H1 (cell line): Measurements from ENCODE around the gene DENND1A. TPM values are rescaled to one million over a fixed set of nuclear protein-coding genes. Genes with fewer than 3 reads are reported as not detected.

ENCODE experiments used
- CTCF ChIA-PET: fragments of 300-600 bp; sonication (Branson Sonifier 250); formaldehyde crosslinking; loops from one replicate; lab custom pipeline; 2021; ENCODE audit not compliant: partially characterized antibody; lab: Charles Lee
- POLR2A ChIA-PET: fragments of 300-600 bp; sonication (Branson Sonifier 250); formaldehyde crosslinking; loops from one replicate; lab custom pipeline; 2021; ENCODE audit warnings: inconsistent platforms; ENCODE audit not compliant: partially characterized antibody; lab: Charles Lee
- DNase-seq, 2 experiments: peaks; one replicate each; pipeline versions ENCODE4 v3.0.0 to v3.0.0-alpha.2; 2010 to 2022; ENCODE audit warnings: low spot score in 2 of 2, low read depth in 1 of 2, mixed read lengths in 1 of 2
- FAIRE-seq: peaks from 2 replicates; lab custom pipeline; 2011; peaks lifted over from hg19 to GRCh38; lab: Jason Lieb, UNC
- H2AFZ ChIP-seq: 2 replicates; pipeline ENCODE4 v1.8.1; 2012; ENCODE audit warnings: low read length, inconsistent platforms
- H2AK5ac ChIP-seq: 2 replicates; pipeline ENCODE4 v1.6.1; 2013; ENCODE audit warnings: low read depth, low read length
- H2BK120ac ChIP-seq: replicated peaks from 2 replicates; pipeline ENCODE3; 2013; ENCODE audit warnings: low read depth, low read length, inconsistent platforms
- H2BK12ac ChIP-seq: 2 replicates; pipeline ENCODE4 v1.6.1; 2013; ENCODE audit warnings: low read depth, low read length
- H2BK15ac ChIP-seq: 2 replicates; pipeline ENCODE4 v1.6.1; 2013; ENCODE audit warnings: low read length
- H2BK20ac ChIP-seq: 2 replicates; pipeline ENCODE4 v1.6.1; 2013; ENCODE audit warnings: low read length
- H2BK5ac ChIP-seq: 2 replicates; pipeline ENCODE4 v1.6.1; 2013; ENCODE audit warnings: low read depth, low read length
- H3K14ac ChIP-seq: 2 replicates; pipeline ENCODE4 v1.6.1; 2013; ENCODE audit warnings: inconsistent platforms; ENCODE audit not compliant: insufficient read length
- H3K18ac ChIP-seq: 2 replicates; pipeline ENCODE4 v1.6.1; 2013; ENCODE audit warnings: low read length; ENCODE audit errors: extremely low read depth
- H3K23ac ChIP-seq: 2 replicates; pipeline ENCODE4 v1.6.1; 2013; ENCODE audit warnings: inconsistent platforms; ENCODE audit not compliant: insufficient read length
- H3K23me2 ChIP-seq: 2 replicates; pipeline ENCODE4 v1.6.1; 2013; ENCODE audit warnings: low read depth, low read length
- H3K27ac ChIP-seq: 2 replicates; pipeline ENCODE4 v1.6.1; 2011; ENCODE audit warnings: low read depth, low read length, inconsistent platforms
- H3K27me3 ChIP-seq, 4 experiments: replicated peaks in 1 of 4; 1 replicate in 1 of 4; 2 replicates in 3 of 4; pipeline versions ENCODE4 v1.6.1 to v1.8.1; 2011 to 2013; ENCODE audit warnings: low read length in 3 of 4, mild to moderate bottlenecking in 3 of 4, inconsistent platforms in 2 of 4, mixed read lengths in 2 of 4, moderate library complexity in 1 of 4; ENCODE audit not compliant: control insufficient read depth in 3 of 4, insufficient read depth in 3 of 4; ENCODE audit errors: extremely low read depth in 1 of 4
- H3K36me3 ChIP-seq, 4 experiments: 2 replicates each; pipeline versions ENCODE4 v1.6.1 to v1.8.1; 2011 to 2013; ENCODE audit warnings: mild to moderate bottlenecking in 4 of 4, low read length in 3 of 4, moderate library complexity in 2 of 4, control low read depth in 1 of 4, inconsistent platforms in 1 of 4; ENCODE audit not compliant: insufficient read depth in 4 of 4, control insufficient read depth in 2 of 4
- H3K4ac ChIP-seq: replicated peaks from 2 replicates; pipeline ENCODE3; 2013; ENCODE audit warnings: low read length, low read depth, mixed read lengths, inconsistent platforms; ENCODE audit not compliant: insufficient read length
- H3K4me1 ChIP-seq, 4 experiments: replicated peaks in 1 of 4; 1 replicate in 1 of 4; 2 replicates in 3 of 4; pipeline versions ENCODE4 v1.6.1 to v1.8.1; 2011 to 2013; ENCODE audit warnings: low read length in 3 of 4, inconsistent platforms in 2 of 4, mixed read lengths in 1 of 4; ENCODE audit not compliant: insufficient read depth in 4 of 4, control insufficient read depth in 3 of 4
- H3K4me2 ChIP-seq, 2 experiments: 2 replicates each; pipeline versions ENCODE4 v1.6.1 to v1.8.1; 2011 to 2013; ENCODE audit warnings: low read depth in 2 of 2, low read length in 2 of 2, control low read depth in 1 of 2, inconsistent platforms in 1 of 2, mild to moderate bottlenecking in 1 of 2; ENCODE audit not compliant: insufficient read depth in 1 of 2
- H3K4me3 ChIP-seq, 4 experiments: fragments of 200-600, 300-600 bp in 1 of 4; sonication (generic), shearing (Covaris generic), sonication (Bioruptor Twin) in 1 of 4; 2 replicates each; pipeline versions ENCODE4 v1.5.1 to v1.8.1; 2011 to 2016; ENCODE audit warnings: low read length in 4 of 4, low read depth in 3 of 4, control low read depth in 2 of 4, inconsistent platforms in 2 of 4, mild to moderate bottlenecking in 2 of 4, mixed read lengths in 1 of 4, moderate library complexity in 1 of 4; ENCODE audit not compliant: insufficient read depth in 2 of 4; ENCODE audit errors: extremely low read depth in 1 of 4
- H3K56ac ChIP-seq: replicated peaks from 2 replicates; pipeline ENCODE3; 2013; ENCODE audit warnings: low read depth, mild to moderate bottlenecking, mixed read lengths, low read length, inconsistent platforms; ENCODE audit not compliant: insufficient read length
- H3K79me1 ChIP-seq: 2 replicates; pipeline ENCODE4 v1.6.1; 2013; ENCODE audit warnings: low read depth, low read length, control low read depth
- H3K79me2 ChIP-seq, 2 experiments: 2 replicates each; pipeline versions ENCODE4 v1.6.1 to v1.8.1; 2012 to 2013; ENCODE audit warnings: low read length in 2 of 2, mild to moderate bottlenecking in 2 of 2, inconsistent platforms in 1 of 2; ENCODE audit not compliant: insufficient read depth in 2 of 2, control insufficient read depth in 1 of 2
- H3K9ac ChIP-seq, 4 experiments: replicated peaks in 1 of 4; 1 replicate in 1 of 4; 2 replicates in 3 of 4; pipeline versions ENCODE4 v1.6.1 to v1.8.1; 2011 to 2013; ENCODE audit warnings: low read depth in 3 of 4, low read length in 3 of 4, control low read depth in 2 of 4, mild to moderate bottlenecking in 2 of 4, moderate library complexity in 2 of 4, inconsistent platforms in 1 of 4; ENCODE audit errors: extremely low read depth in 1 of 4
- H3K9me3 ChIP-seq, 2 experiments: 2 replicates each; pipeline versions ENCODE4 v1.6.1 to v1.8.1; 2012 to 2013; ENCODE audit warnings: mild to moderate bottlenecking in 2 of 2, moderate library complexity in 2 of 2, control low read depth in 1 of 2, inconsistent platforms in 1 of 2, low read depth in 1 of 2, low read length in 1 of 2, mixed read lengths in 1 of 2; ENCODE audit not compliant: insufficient read depth in 2 of 2
- H4K20me1 ChIP-seq, 2 experiments: replicated peaks in 1 of 2; 2 replicates each; pipeline versions ENCODE3 to v1.8.1; 2011 to 2013; ENCODE audit warnings: inconsistent platforms in 2 of 2, low read length in 2 of 2, mild to moderate bottlenecking in 1 of 2; ENCODE audit not compliant: insufficient read depth in 2 of 2, control insufficient read depth in 1 of 2
- H4K5ac ChIP-seq: 2 replicates; pipeline ENCODE4 v1.6.1; 2013; ENCODE audit warnings: low read length, low read depth, mixed read lengths, inconsistent platforms; ENCODE audit not compliant: insufficient read length
- H4K8ac ChIP-seq: 2 replicates; pipeline ENCODE4 v1.8.0; 2013; ENCODE audit warnings: mild to moderate bottlenecking, moderate library complexity, low read length, inconsistent platforms; ENCODE audit not compliant: insufficient read depth; ENCODE audit errors: extremely low read depth
- H4K91ac ChIP-seq: replicated peaks from 2 replicates; pipeline ENCODE3; 2013; ENCODE audit warnings: low read length, mixed read lengths, inconsistent platforms; ENCODE audit not compliant: insufficient read length
- CHD2 ChIP-seq: IDR thresholded peaks from 2 replicates; pipeline ENCODE4 v1.6.1; 2012; ENCODE audit warnings: low read length, improper control_type of control experiment
- GABPA ChIP-seq: IDR thresholded peaks from 2 replicates; pipeline ENCODE4 v1.6.1; 2011; ENCODE audit warnings: mild to moderate bottlenecking, low read length, moderate library complexity, borderline replicate concordance; ENCODE audit not compliant: insufficient read depth
- HDAC6 ChIP-seq: IDR thresholded peaks from one replicate; pipeline ENCODE4 v1.7.1; 2012; ENCODE audit warnings: low read depth, mild to moderate bottlenecking, inconsistent platforms, low read length, moderate library complexity
- POLR2AphosphoS5 ChIP-seq: IDR thresholded peaks from 2 replicates; pipeline ENCODE4 v1.6.1; 2011; ENCODE audit warnings: low read depth, low read length
- RFX5 ChIP-seq: IDR thresholded peaks from 2 replicates; pipeline ENCODE4 v1.6.1; 2011; ENCODE audit warnings: low read depth, low read length, improper control_type of control experiment, borderline replicate concordance
- SAP30 ChIP-seq: fragments of 300-600 bp; sonication (generic); IDR thresholded peaks from 2 replicates; pipeline ENCODE4 v1.7.1; 2012; ENCODE audit warnings: low read length, moderate library complexity, mild to moderate bottlenecking, inconsistent platforms; ENCODE audit not compliant: insufficient read depth, insufficient replicate concordance
- WGBS, 2 experiments: shearing (Covaris generic) in 1 of 2; methylation state at CpG; one replicate each; pipeline versions ENCODE4 v1.1.6 to v1.1.7; 2013 to 2015; ENCODE audit warnings: low lambda C conversion rate in 2 of 2, mixed read lengths in 2 of 2, inconsistent platforms in 1 of 2, low coverage in 1 of 2, missing lambda C conversion rate in 1 of 2; ENCODE audit not compliant: insufficient replicate concordance in 2 of 2, insufficient coverage in 1 of 2, insufficient read length in 1 of 2; ENCODE audit errors: extremely low coverage in 1 of 2, missing lambda C conversion rate in 1 of 2; 5-methylcytosine and 5-hydroxymethylcytosine counted together
- polyA plus RNA-seq, 7 experiments: library from polyadenylated mRNA; depleted of rRNA in 3 of 7; stranded (reverse) in 5 of 7; unstranded in 2 of 7; fragments of >200 nt in 5 of 7; fragments of 200-250 nt in 2 of 7; gene quantifications; 1 replicate in 5 of 7; 2 replicates in 1 of 7; 4 replicates in 1 of 7; pipeline versions ENCODE4 v1.2.1 to v1.2.3, GENCODE V29; 2011 to 2013; ENCODE audit warnings: missing spikeins in 2 of 7, mixed read lengths in 2 of 7
- total RNA-seq: library from RNA; stranded (reverse); fragmentation: NEBNext Ultra II Directional; extraction: Animal tissue kit (Norgen Biotek cat#: 25700); gene quantifications from 2 replicates; pipeline ENCODE4 v1.2.1, GENCODE V29; 2021
- TF ChIP-seq, protein P1 (sequence below): IDR thresholded peaks from 2 replicates; pipeline ENCODE4 v1.6.1; 2012; ENCODE audit warnings: inconsistent platforms
- TF ChIP-seq, protein P2 (sequence below): IDR thresholded peaks from 2 replicates; pipeline ENCODE4 v1.6.1; 2011; ENCODE audit warnings: low read depth, mild to moderate bottlenecking, low read length; ENCODE audit not compliant: insufficient read depth

Gene DENND1A
- total and polyA plus RNA-seq, 2 of the 8 experiments (the other 6 are each of a cell fraction or from before 2014, with no cell fraction given), result 24.1 to 26.4 TPM

GRCh38 chr9:123360161-123361085, 569.5 kb downstream of the DENND1A start:
- Histone ChIP-seq H3K4me2 (peak overlapping the region; percentile 21 to 59; a peak in 3 of 4 replicates), H2BK15ac (peak overlapping the region; percentile 93), H3K56ac (no peak overlapping the region), H2BK120ac (peak overlapping the region; percentile 45), H3K4me1 (peaks cover 17 to 47% (median 37%) of the 10 kb centered on the region in 4 experiments), H3K9me3 (no peaks in the 10 kb centered on the region), H3K9ac (no peak overlapping the region), H3K4ac (peak overlapping the region; percentile 28), H3K27me3 (no peaks in the 10 kb centered on the region; a peak in 1 of 7 replicates), H3K23ac (no peak overlapping the region), H2BK5ac (0 out of 2 replicates have a peak overlapping the region, but pooled peaks have one; percentile 35), H3K4me3 (peak overlapping the region in 1 of 4 experiments; percentile 24; a peak in 1 of 8 replicates), H2BK12ac (peak overlapping the region; percentile 78; the same call in 1 of the 2 replicates), H3K79me2 (no peaks in the 10 kb centered on the region), H4K91ac (peak overlapping the region; percentile 84), H4K5ac (no peak overlapping the region), H3K14ac (no peak overlapping the region), H3K79me1 (no peaks in the 10 kb centered on the region), H2AFZ (no peak overlapping the region), H4K8ac (no peak overlapping the region; the same call in 1 of the 2 replicates), H2AK5ac (no peak overlapping the region), H3K27ac (no peak overlapping the region), H4K20me1 (peaks cover 0 to 2% of the 10 kb centered on the region in 2 experiments), H3K23me2 (peaks cover 9% of the 10 kb centered on the region), H2BK20ac (0 out of 2 replicates have a peak overlapping the region, but pooled peaks have one; percentile 34), H3K36me3 (no peaks in the 10 kb centered on the region), H3K18ac (no peak overlapping the region; the same call in 1 of the 2 replicates)
- DNase-seq, result peak; percentile 91 to 100
- POLR2A ChIA-PET, result interaction anchor here (0.5 to 3.1 kb wide), 4 partner anchors 9 to 117 kb away, joined by 3 to 19 read pairs (median 3); no protein-coding TSS in a partner anchor
- FAIRE-seq, result no peak
- CTCF ChIA-PET, result interaction anchor here (0.6 to 22.0 kb wide), 7 partner anchors 10 to 1835 kb away, joined by 3 to 668 read pairs (median 4); no protein-coding TSS in a partner anchor
- 28% methylated on average over 22 of the region's 22 CpGs; no CpG with 5 or more reads in 1 of the 2 experiments for WGBS, 2 experiments
- no peak for TF ChIP-seq POLR2AphosphoS5
- TF ChIP-seq GABPA, result no peak
- TF ChIP-seq, protein P1, sequence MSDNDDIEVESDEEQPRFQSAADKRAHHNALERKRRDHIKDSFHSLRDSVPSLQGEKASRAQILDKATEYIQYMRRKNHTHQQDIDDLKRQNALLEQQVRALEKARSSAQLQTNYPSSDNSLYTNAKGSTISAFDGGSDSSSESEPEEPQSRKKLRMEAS, result no peak; the same call in 1 of the 2 replicates
- TF ChIP-seq HDAC6, result no peak
- no peak for TF ChIP-seq SAP30
- TF ChIP-seq, protein P2, sequence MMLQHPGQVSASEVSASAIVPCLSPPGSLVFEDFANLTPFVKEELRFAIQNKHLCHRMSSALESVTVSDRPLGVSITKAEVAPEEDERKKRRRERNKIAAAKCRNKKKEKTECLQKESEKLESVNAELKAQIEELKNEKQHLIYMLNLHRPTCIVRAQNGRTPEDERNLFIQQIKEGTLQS, result 0 out of 2 replicates have a peak, but pooled peaks have one; percentile 33
- no peak; the same call in 1 of the 2 replicates for TF ChIP-seq RFX5
- 0 out of 2 replicates have a peak, but pooled peaks have one; percentile 30 for TF ChIP-seq CHD2
